NCI-H1694 (cell line): ENCODE measurements around the gene IL27RA.

Source experiments
- DNase-seq: peaks from one replicate; lab custom pipeline; 2025; lab: John Stamatoyannopoulos, UW

IL27RA gene

GRCh38 chr19:14059652-14060155 lies 28.1 kb downstream of the IL27RA start:
- no peak for DNase-seq

GRCh38 chr19:14061081-14061749 lies 29.7 kb downstream of the IL27RA start:
- no peak for DNase-seq

GRCh38 chr19:14061751-14062557 lies 30.4 kb downstream of the IL27RA start, which contains the start of gene PALM3:
PALM3 (minus strand) TSS chr19:14062076; CDS start chr19:14061980, 96 bp downstream.
- DNase-seq = no peak

- DNase-seq = no peak
Observed at GRCh38 chr19:14062558-14062855, 30.9 kb downstream of the IL27RA start.

- no peak for DNase-seq
Observed at GRCh38 chr19:14063105-14063504, 31.5 kb downstream of the IL27RA start.

GRCh38 chr19:14066134-14066533 lies 34.6 kb downstream of the IL27RA start:
- DNase-seq = no peak

GRCh38 chr19:14070268-14071050 lies 38.9 kb downstream of the IL27RA start:
- no peak for DNase-seq

- DNase-seq = no peak
Observed at GRCh38 chr19:14072535-14073260, 41.1 kb downstream of the IL27RA start, which contains the start of gene MISP3. MISP3 (plus strand) TSS chr19:14072786; CDS start chr19:14073310, 524 bp downstream.

GRCh38 chr19:14073261-14073924 lies 41.8 kb downstream of the IL27RA start:
- peak; percentile 39 for DNase-seq

GRCh38 chr19:14073925-14074838 lies 42.6 kb downstream of the IL27RA start:
- no peak for DNase-seq

GRCh38 chr19:14078411-14078810 lies 46.8 kb downstream of the IL27RA start:
- DNase-seq = no peak

- peak; percentile 99 for DNase-seq
Observed at GRCh38 chr19:14080887-14081796, 49.6 kb downstream of the IL27RA start.

GRCh38 chr19:14081797-14082674 lies 50.5 kb downstream of the IL27RA start:
- DNase-seq = no peak

GRCh38 chr19:14082675-14082960 lies 51.1 kb downstream of the IL27RA start:
- DNase-seq = no peak

GRCh38 chr19:14085309-14085995 lies 53.9 kb downstream of the IL27RA start, which contains the start of gene C19orf67:
C19orf67 (minus strand) TSS chr19:14085783; CDS start chr19:14085627, 156 bp downstream.
- DNase-seq = no peak

GRCh38 chr19:14086098-14086497 lies 54.5 kb downstream of the IL27RA start:
- no peak for DNase-seq

- no peak for DNase-seq
Observed at GRCh38 chr19:14088634-14089411, 57.3 kb downstream of the IL27RA start.
